H1 (cell line): ENCODE data around the gene NUMB.

Experiments
- BRCA1 ChIP-seq: IDR thresholded peaks from 2 replicates; pipeline ENCODE4 v1.6.1; 2012; ENCODE audit warnings: low read depth, low read length, improper control_type of control experiment
- EP300 ChIP-seq, 2 experiments: IDR thresholded peaks; 1 replicate in 1 of 2; 2 replicates in 1 of 2; pipeline ENCODE4 v1.6.1; 2011 to 2012; ENCODE audit warnings: low read depth in 2 of 2, low read length in 2 of 2, mild to moderate bottlenecking in 2 of 2, borderline replicate concordance in 1 of 2, inconsistent platforms in 1 of 2, moderate library complexity in 1 of 2
- EZH2 ChIP-seq: fragments of 200-600 bp; sonication (generic); IDR thresholded peaks from 2 replicates; pipeline ENCODE4 v1.7.1; 2012; ENCODE audit warnings: low read depth, mild to moderate bottlenecking, moderate library complexity, low read length, inconsistent platforms; ENCODE audit not compliant: severe bottlenecking
- GABPA ChIP-seq: IDR thresholded peaks from 2 replicates; pipeline ENCODE4 v1.6.1; 2011; ENCODE audit warnings: mild to moderate bottlenecking, low read length, moderate library complexity, borderline replicate concordance; ENCODE audit not compliant: insufficient read depth
- JUND ChIP-seq: IDR thresholded peaks from 2 replicates; pipeline ENCODE4 v1.6.1; 2011; ENCODE audit warnings: mild to moderate bottlenecking, improper control_type of control experiment, low read length
- SUZ12 ChIP-seq: fragments of 200-600 bp; sonication (generic); IDR thresholded peaks from 2 replicates; pipeline ENCODE4 v1.6.1; 2012; ENCODE audit warnings: mild to moderate bottlenecking, inconsistent platforms, low read length, moderate library complexity, mixed read lengths
- TF ChIP-seq, protein P1 (sequence below), 3 experiments: IDR thresholded peaks; 1 replicate in 2 of 3; 2 replicates in 1 of 3; pipeline versions ENCODE4 v1.5.1 to v1.6.1; 2011; ENCODE audit warnings: low read length in 3 of 3, mild to moderate bottlenecking in 3 of 3, inconsistent platforms in 2 of 3, low read depth in 1 of 3, moderate library complexity in 1 of 3; ENCODE audit not compliant: insufficient read depth in 1 of 3; ENCODE audit errors: control extremely low read depth in 1 of 3
- TF ChIP-seq, protein P2 (sequence below): IDR thresholded peaks from 2 replicates; pipeline ENCODE4 v1.6.1; 2011; ENCODE audit warnings: low read length, improper control_type of control experiment
- TF ChIP-seq, protein P3 (sequence below): IDR thresholded peaks from 2 replicates; pipeline ENCODE4 v1.6.1; 2012; ENCODE audit warnings: low read length, inconsistent platforms
- TF ChIP-seq, protein P4 (sequence below): IDR thresholded peaks from 2 replicates; pipeline ENCODE4 v1.6.1; 2011; ENCODE audit warnings: low read depth, mild to moderate bottlenecking, low read length; ENCODE audit not compliant: insufficient read depth

- TF ChIP-seq GABPA, result no peak
- TF ChIP-seq, protein P1, sequence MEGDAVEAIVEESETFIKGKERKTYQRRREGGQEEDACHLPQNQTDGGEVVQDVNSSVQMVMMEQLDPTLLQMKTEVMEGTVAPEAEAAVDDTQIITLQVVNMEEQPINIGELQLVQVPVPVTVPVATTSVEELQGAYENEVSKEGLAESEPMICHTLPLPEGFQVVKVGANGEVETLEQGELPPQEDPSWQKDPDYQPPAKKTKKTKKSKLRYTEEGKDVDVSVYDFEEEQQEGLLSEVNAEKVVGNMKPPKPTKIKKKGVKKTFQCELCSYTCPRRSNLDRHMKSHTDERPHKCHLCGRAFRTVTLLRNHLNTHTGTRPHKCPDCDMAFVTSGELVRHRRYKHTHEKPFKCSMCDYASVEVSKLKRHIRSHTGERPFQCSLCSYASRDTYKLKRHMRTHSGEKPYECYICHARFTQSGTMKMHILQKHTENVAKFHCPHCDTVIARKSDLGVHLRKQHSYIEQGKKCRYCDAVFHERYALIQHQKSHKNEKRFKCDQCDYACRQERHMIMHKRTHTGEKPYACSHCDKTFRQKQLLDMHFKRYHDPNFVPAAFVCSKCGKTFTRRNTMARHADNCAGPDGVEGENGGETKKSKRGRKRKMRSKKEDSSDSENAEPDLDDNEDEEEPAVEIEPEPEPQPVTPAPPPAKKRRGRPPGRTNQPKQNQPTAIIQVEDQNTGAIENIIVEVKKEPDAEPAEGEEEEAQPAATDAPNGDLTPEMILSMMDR (IDR thresholded peaks at IDR 0.05; ENCODE audit: control extremely low read depth in 1 of 3, insufficient read depth in 1 of 3, low read depth in 1 of 3, low read length in 3 of 3), result no peak
- TF ChIP-seq SUZ12, result no peak
- TF ChIP-seq JUND, result no peak
- TF ChIP-seq, protein P2, sequence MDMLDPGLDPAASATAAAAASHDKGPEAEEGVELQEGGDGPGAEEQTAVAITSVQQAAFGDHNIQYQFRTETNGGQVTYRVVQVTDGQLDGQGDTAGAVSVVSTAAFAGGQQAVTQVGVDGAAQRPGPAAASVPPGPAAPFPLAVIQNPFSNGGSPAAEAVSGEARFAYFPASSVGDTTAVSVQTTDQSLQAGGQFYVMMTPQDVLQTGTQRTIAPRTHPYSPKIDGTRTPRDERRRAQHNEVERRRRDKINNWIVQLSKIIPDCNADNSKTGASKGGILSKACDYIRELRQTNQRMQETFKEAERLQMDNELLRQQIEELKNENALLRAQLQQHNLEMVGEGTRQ, result no peak
- TF ChIP-seq BRCA1, result no peak
- no peak for TF ChIP-seq EP300 (IDR thresholded peaks at IDR 0.05; ENCODE audit: borderline replicate concordance in 1 of 2, low read depth in 2 of 2, low read length in 2 of 2)
- TF ChIP-seq, protein P3, sequence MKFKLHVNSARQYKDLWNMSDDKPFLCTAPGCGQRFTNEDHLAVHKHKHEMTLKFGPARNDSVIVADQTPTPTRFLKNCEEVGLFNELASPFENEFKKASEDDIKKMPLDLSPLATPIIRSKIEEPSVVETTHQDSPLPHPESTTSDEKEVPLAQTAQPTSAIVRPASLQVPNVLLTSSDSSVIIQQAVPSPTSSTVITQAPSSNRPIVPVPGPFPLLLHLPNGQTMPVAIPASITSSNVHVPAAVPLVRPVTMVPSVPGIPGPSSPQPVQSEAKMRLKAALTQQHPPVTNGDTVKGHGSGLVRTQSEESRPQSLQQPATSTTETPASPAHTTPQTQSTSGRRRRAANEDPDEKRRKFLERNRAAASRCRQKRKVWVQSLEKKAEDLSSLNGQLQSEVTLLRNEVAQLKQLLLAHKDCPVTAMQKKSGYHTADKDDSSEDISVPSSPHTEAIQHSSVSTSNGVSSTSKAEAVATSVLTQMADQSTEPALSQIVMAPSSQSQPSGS, result no peak
- TF ChIP-seq, protein P4, sequence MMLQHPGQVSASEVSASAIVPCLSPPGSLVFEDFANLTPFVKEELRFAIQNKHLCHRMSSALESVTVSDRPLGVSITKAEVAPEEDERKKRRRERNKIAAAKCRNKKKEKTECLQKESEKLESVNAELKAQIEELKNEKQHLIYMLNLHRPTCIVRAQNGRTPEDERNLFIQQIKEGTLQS, result no peak
- TF ChIP-seq EZH2, result no peak
Measured at GRCh38 chr14:73477618-73478266, 19.4 kb upstream of the NUMB start.
